GM20000 (cell line): Measurements from ENCODE around the gene PRICKLE2.

Experiments
- DNase-seq: peaks from one replicate; pipeline ENCODE4 v3.0.0; 2012; ENCODE audit warnings: low spot score
- TF ChIP-seq, protein P1 (sequence below): IDR thresholded peaks from 2 replicates; pipeline ENCODE4 v1.5.1; 2012; ENCODE audit warnings: mild to moderate bottlenecking, control low read depth; ENCODE audit errors: extremely low read depth, missing control alignments

PRICKLE2 gene

DNA sequence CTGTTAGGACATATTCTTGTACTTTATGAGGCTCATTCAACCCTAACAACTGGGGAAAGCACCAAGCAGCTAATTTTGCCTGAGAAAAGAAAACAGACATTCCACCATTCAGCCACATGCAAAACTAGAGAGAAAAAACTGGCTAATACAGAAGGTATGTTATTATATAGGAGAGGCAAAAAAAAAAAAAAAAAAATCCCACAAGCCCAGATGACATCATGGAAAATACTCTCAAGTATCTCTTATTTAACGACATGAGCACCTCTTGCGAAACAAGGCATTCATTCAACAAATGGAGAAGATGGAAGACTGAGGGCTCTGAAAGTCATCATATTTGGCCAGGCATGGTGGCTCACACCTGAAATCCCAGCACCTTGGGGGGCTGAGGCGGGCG, 61.5 kb downstream of the PRICKLE2 start:
- TF ChIP-seq, protein P1, sequence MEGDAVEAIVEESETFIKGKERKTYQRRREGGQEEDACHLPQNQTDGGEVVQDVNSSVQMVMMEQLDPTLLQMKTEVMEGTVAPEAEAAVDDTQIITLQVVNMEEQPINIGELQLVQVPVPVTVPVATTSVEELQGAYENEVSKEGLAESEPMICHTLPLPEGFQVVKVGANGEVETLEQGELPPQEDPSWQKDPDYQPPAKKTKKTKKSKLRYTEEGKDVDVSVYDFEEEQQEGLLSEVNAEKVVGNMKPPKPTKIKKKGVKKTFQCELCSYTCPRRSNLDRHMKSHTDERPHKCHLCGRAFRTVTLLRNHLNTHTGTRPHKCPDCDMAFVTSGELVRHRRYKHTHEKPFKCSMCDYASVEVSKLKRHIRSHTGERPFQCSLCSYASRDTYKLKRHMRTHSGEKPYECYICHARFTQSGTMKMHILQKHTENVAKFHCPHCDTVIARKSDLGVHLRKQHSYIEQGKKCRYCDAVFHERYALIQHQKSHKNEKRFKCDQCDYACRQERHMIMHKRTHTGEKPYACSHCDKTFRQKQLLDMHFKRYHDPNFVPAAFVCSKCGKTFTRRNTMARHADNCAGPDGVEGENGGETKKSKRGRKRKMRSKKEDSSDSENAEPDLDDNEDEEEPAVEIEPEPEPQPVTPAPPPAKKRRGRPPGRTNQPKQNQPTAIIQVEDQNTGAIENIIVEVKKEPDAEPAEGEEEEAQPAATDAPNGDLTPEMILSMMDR = no peak
- peak; percentile 32 for DNase-seq

DNA sequence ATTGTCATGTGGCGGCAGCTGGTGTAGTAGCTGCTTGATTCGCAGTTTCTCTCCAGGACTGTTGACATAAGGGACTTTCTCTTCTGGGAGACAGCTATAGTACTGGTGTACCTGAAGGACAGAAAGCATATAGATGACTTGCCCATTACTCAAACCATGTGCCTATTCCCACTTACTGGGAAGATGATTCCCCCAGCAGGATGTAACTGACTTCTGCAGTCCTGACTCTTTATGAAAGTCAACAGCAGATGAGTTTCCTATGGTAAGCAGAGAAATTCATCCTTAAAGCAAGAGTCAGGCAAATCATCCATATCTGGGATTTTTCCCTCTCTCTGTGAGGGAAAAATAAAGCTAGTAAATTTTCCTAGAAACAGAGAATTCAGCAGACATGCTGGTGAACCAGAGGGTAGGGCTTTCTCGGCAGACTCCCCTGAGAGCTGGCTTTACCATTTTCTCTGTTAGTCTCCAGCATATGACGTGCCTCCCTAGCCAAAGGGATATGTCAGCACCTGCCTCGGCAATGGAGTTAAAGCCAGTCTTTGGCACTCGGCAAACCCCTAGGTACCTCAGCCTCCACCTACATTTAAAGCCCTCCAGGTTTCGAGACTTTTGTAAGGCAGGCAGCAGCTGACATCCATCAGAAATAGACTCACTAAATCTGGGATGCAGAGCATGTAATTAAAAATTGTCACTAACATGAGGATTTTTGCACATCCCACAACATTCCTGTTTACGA, 62.1 kb downstream of the PRICKLE2 start:
- no peak for DNase-seq
- TF ChIP-seq, protein P1 = no peak

GRCh38 chr3:64161481-64161952, 63.7 kb downstream of the PRICKLE2 start:
- no peak for DNase-seq
- TF ChIP-seq, protein P1 = no peak

DNA sequence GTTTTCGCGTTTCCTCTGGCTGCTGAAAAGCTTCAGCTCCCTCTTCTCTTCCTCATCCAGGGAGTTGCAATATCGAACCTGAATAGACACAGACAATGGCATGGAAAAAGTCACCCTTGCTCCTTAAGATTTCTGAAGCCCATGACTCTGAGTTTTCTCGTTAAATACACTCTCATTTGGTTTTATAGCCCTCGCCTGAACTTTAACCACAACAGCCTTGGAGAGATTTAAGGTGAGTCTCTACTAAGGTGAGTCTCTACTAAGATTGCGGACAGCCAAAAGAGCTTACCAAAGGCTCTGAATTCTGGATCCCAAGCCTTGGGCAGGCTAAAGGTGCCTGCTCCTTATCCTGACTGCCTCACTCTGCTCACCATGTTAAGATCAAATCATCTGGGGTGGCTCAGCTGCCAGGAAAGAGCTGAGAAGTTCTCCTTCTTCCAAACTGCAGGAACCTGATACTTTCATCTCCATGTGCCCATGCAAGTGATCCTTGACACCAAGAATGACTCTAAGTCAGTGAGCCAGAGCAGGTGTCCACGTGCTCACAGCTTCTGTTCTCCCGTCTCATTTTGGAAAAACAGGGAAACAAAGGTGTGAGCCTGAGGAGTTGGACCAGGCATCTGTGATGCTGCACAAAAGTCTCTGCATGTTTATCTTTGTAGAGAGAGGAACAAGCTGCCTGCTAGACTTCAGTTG, 65.1 kb downstream of the PRICKLE2 start:
- TF ChIP-seq, protein P1 = no peak
- DNase-seq = no peak

GRCh38 chr3:64158334-64158733, 66.9 kb downstream of the PRICKLE2 start:
- no peak for DNase-seq
- TF ChIP-seq, protein P1 = no peak

GRCh38 chr3:64157150-64158035, 67.9 kb downstream of the PRICKLE2 start:
- DNase-seq = no peak
- TF ChIP-seq, protein P1 = no peak
